ENCODE measurements around the gene AWAT2.
A peak's percentile ranks its signal among the peaks of the same experiment; 100 is the strongest.

AWAT2 gene, protein sequence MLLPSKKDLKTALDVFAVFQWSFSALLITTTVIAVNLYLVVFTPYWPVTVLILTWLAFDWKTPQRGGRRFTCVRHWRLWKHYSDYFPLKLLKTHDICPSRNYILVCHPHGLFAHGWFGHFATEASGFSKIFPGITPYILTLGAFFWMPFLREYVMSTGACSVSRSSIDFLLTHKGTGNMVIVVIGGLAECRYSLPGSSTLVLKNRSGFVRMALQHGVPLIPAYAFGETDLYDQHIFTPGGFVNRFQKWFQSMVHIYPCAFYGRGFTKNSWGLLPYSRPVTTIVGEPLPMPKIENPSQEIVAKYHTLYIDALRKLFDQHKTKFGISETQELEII

DNA sequence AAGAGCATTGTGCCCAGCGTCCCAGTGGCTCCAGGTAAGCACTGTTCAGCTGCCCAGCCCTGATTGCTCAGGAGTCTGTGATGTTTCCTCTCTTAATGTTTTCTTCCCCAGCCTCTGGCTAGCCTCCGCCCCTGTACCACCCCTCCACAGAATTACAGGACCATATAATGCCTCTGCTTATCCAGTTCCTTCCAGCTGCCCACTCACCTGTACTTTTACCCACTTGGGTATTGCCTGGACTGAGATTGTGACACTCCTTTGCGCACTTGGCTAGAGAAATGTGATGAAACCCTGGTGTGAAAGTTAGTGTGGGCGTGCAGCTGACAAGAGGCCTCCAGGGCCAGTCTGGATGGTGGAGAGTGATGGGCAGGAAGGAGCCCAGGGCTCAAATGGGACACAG is at the start of gene AWAT2:
Gene AWAT2 (minus strand): TSS at position 14 of the 400 bp plus-strand sequence. CDS start 6 bp downstream, at position 8.
- in situ Hi-C loops (cut with MboI; ENCODE audit: low pct_unique_long_range_greater_than_20kb, low sequenced_read_pairs, unreplicated experiment) = loop anchor here (25.0 kb wide), 1 partner anchor 513 kb away; no protein-coding TSS in a partner anchor
- no peak for DNase-seq (ENCODE audit: low spot score)
- TF ChIP-seq, protein P1, sequence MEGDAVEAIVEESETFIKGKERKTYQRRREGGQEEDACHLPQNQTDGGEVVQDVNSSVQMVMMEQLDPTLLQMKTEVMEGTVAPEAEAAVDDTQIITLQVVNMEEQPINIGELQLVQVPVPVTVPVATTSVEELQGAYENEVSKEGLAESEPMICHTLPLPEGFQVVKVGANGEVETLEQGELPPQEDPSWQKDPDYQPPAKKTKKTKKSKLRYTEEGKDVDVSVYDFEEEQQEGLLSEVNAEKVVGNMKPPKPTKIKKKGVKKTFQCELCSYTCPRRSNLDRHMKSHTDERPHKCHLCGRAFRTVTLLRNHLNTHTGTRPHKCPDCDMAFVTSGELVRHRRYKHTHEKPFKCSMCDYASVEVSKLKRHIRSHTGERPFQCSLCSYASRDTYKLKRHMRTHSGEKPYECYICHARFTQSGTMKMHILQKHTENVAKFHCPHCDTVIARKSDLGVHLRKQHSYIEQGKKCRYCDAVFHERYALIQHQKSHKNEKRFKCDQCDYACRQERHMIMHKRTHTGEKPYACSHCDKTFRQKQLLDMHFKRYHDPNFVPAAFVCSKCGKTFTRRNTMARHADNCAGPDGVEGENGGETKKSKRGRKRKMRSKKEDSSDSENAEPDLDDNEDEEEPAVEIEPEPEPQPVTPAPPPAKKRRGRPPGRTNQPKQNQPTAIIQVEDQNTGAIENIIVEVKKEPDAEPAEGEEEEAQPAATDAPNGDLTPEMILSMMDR (IDR thresholded peaks at IDR 0.05; ENCODE audit: extremely low read depth, insufficient read depth, missing control alignments) = no peak

DNA sequence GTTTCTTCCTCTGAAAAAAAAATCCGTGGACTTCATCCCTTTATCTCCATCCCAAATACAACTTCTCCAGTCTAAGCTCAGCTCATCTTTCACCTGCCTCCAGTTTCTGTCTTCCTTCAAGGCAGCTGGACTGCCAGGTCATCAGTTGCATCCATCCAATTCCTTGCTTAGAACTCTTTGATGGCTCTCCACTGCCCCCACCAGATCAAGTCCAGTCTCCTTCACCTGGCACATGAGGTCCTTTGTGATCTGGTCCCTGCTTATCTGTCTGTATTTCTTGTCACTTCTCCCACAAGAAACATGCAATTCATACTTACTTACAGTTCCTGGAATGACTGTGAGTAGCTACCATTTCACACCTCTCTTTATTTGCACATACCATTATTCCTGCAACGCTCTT is 46.3 kb upstream of the AWAT2 start:
- DNase-seq (ENCODE audit: low spot score) = no peak
- TF ChIP-seq, protein P1 (IDR thresholded peaks at IDR 0.05; ENCODE audit: extremely low read depth, insufficient read depth, missing control alignments) = peak; percentile 4
- in situ Hi-C loops (cut with MboI; ENCODE audit: low pct_unique_long_range_greater_than_20kb, low sequenced_read_pairs, unreplicated experiment) = no loop called here

DNA sequence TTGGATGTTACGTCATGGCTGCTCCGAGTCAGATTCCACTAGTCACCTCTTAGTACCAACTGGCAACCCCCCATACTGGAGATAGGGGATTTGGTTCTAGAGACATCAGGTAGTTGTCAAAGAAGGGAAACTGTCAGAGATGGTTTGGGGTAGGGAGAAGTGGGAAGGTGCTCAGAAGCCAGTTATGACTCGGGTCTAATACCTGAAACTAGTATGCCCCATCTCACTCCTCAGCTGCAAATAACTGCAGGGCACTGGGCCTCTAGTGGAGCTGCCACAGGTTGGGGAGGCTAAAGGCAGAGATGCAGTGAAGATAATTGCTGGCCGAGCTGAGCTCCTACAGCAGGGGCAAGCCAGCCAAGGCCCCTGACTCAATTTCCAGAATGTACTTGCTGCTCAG is 42.5 kb upstream of the AWAT2 start:
- TF ChIP-seq, protein P1 (IDR thresholded peaks at IDR 0.05; ENCODE audit: extremely low read depth, insufficient read depth, missing control alignments) = no peak
- in situ Hi-C loops (cut with MboI; ENCODE audit: low pct_unique_long_range_greater_than_20kb, low sequenced_read_pairs, unreplicated experiment) = no loop called here
- DNase-seq (ENCODE audit: low spot score) = no peak

DNA sequence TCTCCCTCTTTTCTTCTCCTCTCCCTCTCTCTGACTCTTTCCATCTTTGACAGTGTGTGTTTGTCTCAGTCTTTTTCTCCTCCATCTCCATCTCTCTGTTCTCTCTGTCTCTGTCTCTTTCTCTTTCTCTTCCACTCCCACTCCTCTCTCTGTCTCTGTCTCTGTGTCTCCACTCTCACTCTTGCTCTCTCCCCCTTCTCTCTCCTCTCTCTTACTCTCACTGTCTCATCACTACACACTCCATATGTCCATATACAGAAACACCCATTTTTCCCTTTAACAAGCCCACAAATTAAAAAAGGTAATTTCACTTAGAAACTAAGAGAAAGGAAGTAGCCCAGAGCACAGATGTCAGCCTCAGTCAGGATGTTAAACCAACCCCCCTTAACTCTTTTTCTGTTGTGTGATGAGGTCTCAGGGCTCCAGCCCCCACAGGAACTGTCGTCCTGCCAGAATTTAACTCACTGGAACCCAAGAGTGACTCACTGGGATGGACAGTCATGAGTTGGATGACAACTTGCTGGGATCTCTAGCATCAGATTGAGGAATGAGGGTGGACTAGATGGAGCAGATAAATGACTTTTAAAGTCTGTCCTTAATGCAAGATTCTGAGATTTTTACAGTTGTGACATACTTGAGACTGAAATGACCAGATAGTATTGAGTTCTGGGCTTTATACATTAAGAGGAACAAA is 40.0 kb upstream of the AWAT2 start:
- in situ Hi-C loops (cut with MboI; ENCODE audit: low pct_unique_long_range_greater_than_20kb, low sequenced_read_pairs, unreplicated experiment) = no loop called here
- TF ChIP-seq, protein P1 (IDR thresholded peaks at IDR 0.05; ENCODE audit: extremely low read depth, insufficient read depth, missing control alignments) = no peak

DNA sequence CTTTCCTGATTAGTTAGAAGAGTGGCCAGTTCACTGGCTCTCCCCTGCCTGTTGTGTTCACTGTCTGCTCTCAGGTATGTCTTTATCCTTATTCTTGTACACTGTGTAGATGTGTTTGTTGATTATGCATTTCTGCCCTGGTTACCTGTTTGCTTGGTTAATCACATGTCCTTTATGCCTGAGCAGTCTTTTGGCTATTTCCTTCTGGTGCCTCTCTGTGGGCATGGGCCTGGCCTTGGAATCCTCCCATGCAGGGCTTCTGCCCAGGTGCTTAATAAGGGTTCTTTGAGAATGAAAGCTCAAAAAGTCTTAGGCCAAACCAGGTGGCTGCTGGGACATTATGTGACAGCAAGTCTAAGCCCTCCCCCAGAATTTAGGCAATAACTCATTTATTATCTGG is 39.0 kb upstream of the AWAT2 start:
- TF ChIP-seq, protein P1 (IDR thresholded peaks at IDR 0.05; ENCODE audit: extremely low read depth, insufficient read depth, missing control alignments) = no peak
- DNase-seq (ENCODE audit: low spot score) = no peak
- in situ Hi-C loops (cut with MboI; ENCODE audit: low pct_unique_long_range_greater_than_20kb, low sequenced_read_pairs, unreplicated experiment) = no loop called here

More for the DNA sequence above, 40.0 kb upstream of the AWAT2 start:
- no peak for DNase-seq (ENCODE audit: low spot score)

DNA sequence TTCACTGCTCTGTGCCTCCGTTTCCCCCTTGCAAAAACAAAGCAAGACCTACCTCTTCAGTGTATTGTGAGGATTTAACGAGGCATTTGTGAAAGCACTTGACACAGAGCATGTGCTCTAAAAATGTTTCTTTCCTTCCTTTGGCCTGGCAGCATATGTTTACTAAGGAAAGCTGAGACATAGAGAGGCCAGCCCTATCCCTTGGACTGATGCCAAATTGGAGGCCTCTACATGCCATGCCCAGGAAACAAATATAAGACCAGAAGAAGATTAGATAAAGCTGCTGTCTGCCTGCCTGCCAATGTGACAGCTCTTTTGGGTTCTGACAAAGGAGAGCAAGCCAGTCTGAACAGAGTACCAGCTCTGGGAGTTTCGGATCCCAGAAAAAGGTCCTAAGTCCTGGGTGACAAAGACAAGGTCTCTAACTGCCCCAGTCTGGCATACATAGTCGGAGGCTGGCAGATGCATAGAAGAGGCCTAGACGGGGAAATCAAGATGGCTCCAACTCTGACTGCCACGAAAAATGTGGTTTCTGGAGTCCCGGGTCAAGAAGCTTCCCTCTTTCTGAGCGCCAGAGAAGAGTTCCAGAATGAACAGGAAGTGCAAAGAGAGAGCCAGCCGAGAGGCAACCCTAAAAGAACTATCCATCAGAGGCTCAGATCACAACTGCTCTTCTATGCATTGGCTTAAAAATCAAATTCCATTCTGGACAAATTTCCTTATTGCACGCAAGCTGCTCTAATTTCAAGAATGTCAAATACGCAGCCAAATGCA is 38.3 kb upstream of the AWAT2 start:
- TF ChIP-seq, protein P1 (IDR thresholded peaks at IDR 0.05; ENCODE audit: extremely low read depth, insufficient read depth, missing control alignments) = no peak
- in situ Hi-C loops (cut with MboI; ENCODE audit: low pct_unique_long_range_greater_than_20kb, low sequenced_read_pairs, unreplicated experiment) = no loop called here
- no peak for DNase-seq (ENCODE audit: low spot score)

Measured in GM13977 (cell line).